ENCODE results near the gene ZNF562. TPM values are rescaled to one million over a fixed set of nuclear protein-coding genes. Genes with fewer than 3 reads are reported as not detected.
"Not testable (repeated sequence)": the region's sequence is repeated elsewhere in the genome, so short reads cannot be mapped to it uniquely, and the experiment has no call there.

Gene ZNF562
- 27.8 TPM for polyA plus RNA-seq (2013, experiment 1 of 4)
- polyA plus RNA-seq (2013, experiment 2 of 4), result 31.0 TPM
- polyA plus RNA-seq (2013, experiment 3 of 4), result 22.1 TPM
- 23.9 TPM for polyA plus RNA-seq (2013, experiment 4 of 4)

GRCh38 chr19:9674663-9675357 lies at the start of gene ZNF562:
TSS of gene ZNF562 (minus strand) at chr19:9675100. CDS start at chr19:9660744, 14,356 bp downstream.
- Histone ChIP-seq H3K9me3 (ENCODE audit: control insufficient read depth, low read length) (no peaks in the 10 kb centered on the region), H3K4me3 (ENCODE audit: insufficient read depth, low read depth, low read length) (peak within 1 kb of the TSS; percentile 62), H3K36me3 (ENCODE audit: control insufficient read depth, insufficient read depth, low read length) (peaks cover 22% of the 10 kb centered on the region), H3K27ac (ENCODE audit: insufficient read depth, low read depth, low read length, poor library complexity, severe bottlenecking) (peak within 1 kb of the TSS; percentile 97), H3K4me1 (ENCODE audit: control insufficient read depth, insufficient read depth, low read length) (no peaks in the 10 kb centered on the region), H3K27me3 (ENCODE audit: control insufficient read depth, insufficient read depth, low read length, poor library complexity, severe bottlenecking) (no peaks in the 10 kb centered on the region)
- 12% methylated on average over 42 of the region's 42 CpGs for WGBS, 2 experiments

- no peak overlapping the region for H3K27ac ChIP-seq (ENCODE audit: insufficient read depth, low read depth, low read length, poor library complexity, severe bottlenecking)
- H3K4me1 ChIP-seq (ENCODE audit: control insufficient read depth, insufficient read depth, low read length), result no peaks in the 10 kb centered on the region
- 76 to 91% methylated on average over 2 to 3 of the region's 4 CpGs for WGBS, 2 experiments
- H3K4me3 ChIP-seq (ENCODE audit: insufficient read depth, low read depth, low read length), result no peak overlapping the region
- no peaks in the 10 kb centered on the region for H3K36me3 ChIP-seq (ENCODE audit: control insufficient read depth, insufficient read depth, low read length)
- H3K27me3 ChIP-seq (ENCODE audit: control insufficient read depth, insufficient read depth, low read length, poor library complexity, severe bottlenecking), result no peaks in the 10 kb centered on the region
- H3K9me3 ChIP-seq (ENCODE audit: control insufficient read depth, low read length), result peaks cover 3% of the 10 kb centered on the region
These were observed 49.3 kb upstream of the ZNF562 start for GRCh38 chr19:9724157-9724556.

GRCh38 chr19:9721861-9722260 lies 47.0 kb upstream of the ZNF562 start:
- WGBS, 2 experiments, result 61 to 70% methylated on average over 6 of the region's 6 CpGs
- Histone ChIP-seq H3K4me3 (ENCODE audit: insufficient read depth, low read depth, low read length) (no peak overlapping the region), H3K9me3 (ENCODE audit: control insufficient read depth, low read length) (peaks cover 3% of the 10 kb centered on the region), H3K27me3 (ENCODE audit: control insufficient read depth, insufficient read depth, low read length, poor library complexity, severe bottlenecking) (no peaks in the 10 kb centered on the region), H3K36me3 (ENCODE audit: control insufficient read depth, insufficient read depth, low read length) (no peaks in the 10 kb centered on the region), H3K4me1 (ENCODE audit: control insufficient read depth, insufficient read depth, low read length) (no peaks in the 10 kb centered on the region), H3K27ac (ENCODE audit: insufficient read depth, low read depth, low read length, poor library complexity, severe bottlenecking) (no peak overlapping the region)

GRCh38 chr19:9720541-9720940 lies 45.6 kb upstream of the ZNF562 start:
- 65 to 74% methylated on average over 4 of the region's 4 CpGs for whole genome bisulfite sequencing, 2 experiments
- peaks cover 3% of the 10 kb centered on the region for H3K9me3 ChIP-seq (ENCODE audit: control insufficient read depth, low read length)

GRCh38 chr19:9711815-9712214 lies 36.9 kb upstream of the ZNF562 start:
- no peaks in the 10 kb centered on the region for H3K9me3 ChIP-seq (ENCODE audit: control insufficient read depth, low read length)
- H3K27me3 ChIP-seq (ENCODE audit: control insufficient read depth, insufficient read depth, low read length, poor library complexity, severe bottlenecking), result no peaks in the 10 kb centered on the region
- no peaks in the 10 kb centered on the region for H3K4me1 ChIP-seq (ENCODE audit: control insufficient read depth, insufficient read depth, low read length)
- H3K27ac ChIP-seq (ENCODE audit: insufficient read depth, low read depth, low read length, poor library complexity, severe bottlenecking), result no peak overlapping the region
- 94% methylated on average over 3 of the region's 3 CpGs for WGBS, 2 experiments
- H3K36me3 ChIP-seq (ENCODE audit: control insufficient read depth, insufficient read depth, low read length), result no peaks in the 10 kb centered on the region
- H3K4me3 ChIP-seq (ENCODE audit: insufficient read depth, low read depth, low read length), result no peak overlapping the region

More at GRCh38 chr19:9720541-9720940, 45.6 kb upstream of the ZNF562 start:
- H3K4me3 ChIP-seq (ENCODE audit: insufficient read depth, low read depth, low read length), result no peak overlapping the region
- H3K27me3 ChIP-seq (ENCODE audit: control insufficient read depth, insufficient read depth, low read length, poor library complexity, severe bottlenecking), result no peaks in the 10 kb centered on the region
- H3K4me1 ChIP-seq (ENCODE audit: control insufficient read depth, insufficient read depth, low read length), result no peaks in the 10 kb centered on the region
- no peak overlapping the region for H3K27ac ChIP-seq (ENCODE audit: insufficient read depth, low read depth, low read length, poor library complexity, severe bottlenecking)
- no peaks in the 10 kb centered on the region for H3K36me3 ChIP-seq (ENCODE audit: control insufficient read depth, insufficient read depth, low read length)

GRCh38 chr19:9709305-9709704 lies 34.4 kb upstream of the ZNF562 start:
- no peak overlapping the region for H3K27ac ChIP-seq (ENCODE audit: insufficient read depth, low read depth, low read length, poor library complexity, severe bottlenecking)
- no peak overlapping the region for H3K4me3 ChIP-seq (ENCODE audit: insufficient read depth, low read depth, low read length)
- H3K27me3 ChIP-seq (ENCODE audit: control insufficient read depth, insufficient read depth, low read length, poor library complexity, severe bottlenecking), result no peaks in the 10 kb centered on the region
- H3K4me1 ChIP-seq (ENCODE audit: control insufficient read depth, insufficient read depth, low read length), result no peaks in the 10 kb centered on the region
- no peaks in the 10 kb centered on the region for H3K9me3 ChIP-seq (ENCODE audit: control insufficient read depth, low read length)
- H3K36me3 ChIP-seq (ENCODE audit: control insufficient read depth, insufficient read depth, low read length), result no peaks in the 10 kb centered on the region
- 79 to 84% methylated on average over 1 of the region's 1 CpG for WGBS, 2 experiments

- H3K36me3 ChIP-seq (ENCODE audit: control insufficient read depth, insufficient read depth, low read length), result no peaks in the 10 kb centered on the region
- no peaks in the 10 kb centered on the region for H3K9me3 ChIP-seq (ENCODE audit: control insufficient read depth, low read length)
- H3K4me1 ChIP-seq (ENCODE audit: control insufficient read depth, insufficient read depth, low read length), result no peaks in the 10 kb centered on the region
- H3K27ac ChIP-seq (ENCODE audit: insufficient read depth, low read depth, low read length, poor library complexity, severe bottlenecking), result no peak overlapping the region
- 83 to 90% methylated on average over 6 of the region's 6 CpGs for WGBS, 2 experiments
- no peaks in the 10 kb centered on the region for H3K27me3 ChIP-seq (ENCODE audit: control insufficient read depth, insufficient read depth, low read length, poor library complexity, severe bottlenecking)
- H3K4me3 ChIP-seq (ENCODE audit: insufficient read depth, low read depth, low read length), result no peak overlapping the region
These were observed 30.9 kb upstream of the ZNF562 start for GRCh38 chr19:9705836-9706235.

GRCh38 chr19:9702186-9702585 lies 27.3 kb upstream of the ZNF562 start:
- Histone ChIP-seq H3K36me3 (ENCODE audit: control insufficient read depth, insufficient read depth, low read length) (no peaks in the 10 kb centered on the region), H3K4me3 (ENCODE audit: insufficient read depth, low read depth, low read length) (no peak overlapping the region), H3K27me3 (ENCODE audit: control insufficient read depth, insufficient read depth, low read length, poor library complexity, severe bottlenecking) (no peaks in the 10 kb centered on the region), H3K27ac (ENCODE audit: insufficient read depth, low read depth, low read length, poor library complexity, severe bottlenecking) (no peak overlapping the region), H3K9me3 (ENCODE audit: control insufficient read depth, low read length) (no peaks in the 10 kb centered on the region), H3K4me1 (ENCODE audit: control insufficient read depth, insufficient read depth, low read length) (no peaks in the 10 kb centered on the region)
- WGBS, 2 experiments, result 89% methylated on average over 6 of the region's 6 CpGs

GRCh38 chr19:9700229-9700981 lies 25.5 kb upstream of the ZNF562 start:
- Histone ChIP-seq H3K9me3 (ENCODE audit: control insufficient read depth, low read length) (no peaks in the 10 kb centered on the region), H3K4me3 (ENCODE audit: insufficient read depth, low read depth, low read length) (no peak overlapping the region), H3K4me1 (ENCODE audit: control insufficient read depth, insufficient read depth, low read length) (no peaks in the 10 kb centered on the region), H3K27me3 (ENCODE audit: control insufficient read depth, insufficient read depth, low read length, poor library complexity, severe bottlenecking) (no peaks in the 10 kb centered on the region), H3K27ac (ENCODE audit: insufficient read depth, low read depth, low read length, poor library complexity, severe bottlenecking) (no peak overlapping the region), H3K36me3 (ENCODE audit: control insufficient read depth, insufficient read depth, low read length) (no peaks in the 10 kb centered on the region)
- WGBS, 2 experiments, result 94 to 95% methylated on average over 22 of the region's 22 CpGs

GRCh38 chr19:9690301-9690700 lies 15.4 kb upstream of the ZNF562 start:
- WGBS, 2 experiments, result no CpG with 5 or more reads among the region's 4 CpGs
- H3K4me3 ChIP-seq (ENCODE audit: insufficient read depth, low read depth, low read length); H3K9me3 ChIP-seq (ENCODE audit: control insufficient read depth, low read length); H3K27ac ChIP-seq (ENCODE audit: insufficient read depth, low read depth, low read length, poor library complexity, severe bottlenecking); H3K36me3 ChIP-seq (ENCODE audit: control insufficient read depth, insufficient read depth, low read length); H3K4me1 ChIP-seq (ENCODE audit: control insufficient read depth, insufficient read depth, low read length); H3K27me3 ChIP-seq (ENCODE audit: control insufficient read depth, insufficient read depth, low read length, poor library complexity, severe bottlenecking): not testable (repeated sequence)

All from ectodermal cell (in vitro differentiated cells).